CD14-positive monocyte (primary cell): Measurements from ENCODE around the gene PDE4D. TPM values are rescaled to one million over a fixed set of nuclear protein-coding genes. Genes with fewer than 3 reads are reported as not detected.

Source experiments
- DNase-seq, 3 donors: peaks; one replicate each; pipeline ENCODE4 v3.0.0-alpha.2; 2011 to 2022
- H2AFZ ChIP-seq: 2 replicates; pipeline ENCODE4 v1.6.0; 2012; ENCODE audit warnings: mild to moderate bottlenecking, low read depth, low read length, inconsistent platforms; ENCODE audit not compliant: insufficient read depth, poor library complexity, severe bottlenecking
- H3K27ac ChIP-seq, 2 donors: 1 replicate in 1 of 2; 2 replicates in 1 of 2; pipeline ENCODE4 v1.5.1; 2012 to 2013; ENCODE audit warnings: low read length in 2 of 2, control low read depth in 1 of 2, inconsistent platforms in 1 of 2, low read depth in 1 of 2, mild to moderate bottlenecking in 1 of 2
- H3K27me3 ChIP-seq, 2 donors: one replicate each; pipeline versions ENCODE4 v1.6.0 to v1.6.1; 2011 to 2013; ENCODE audit warnings: low read length in 2 of 2; ENCODE audit not compliant: control insufficient read depth in 2 of 2, insufficient read depth in 2 of 2
- H3K36me3 ChIP-seq, 2 donors: replicated peaks in 1 of 2; 1 replicate in 1 of 2; 2 replicates in 1 of 2; pipeline versions ENCODE4 v1.5.1 to v1.6.1; 2012 to 2013; ENCODE audit warnings: low read length in 2 of 2, control low read depth in 1 of 2, inconsistent platforms in 1 of 2, mild to moderate bottlenecking in 1 of 2; ENCODE audit not compliant: insufficient read depth in 2 of 2, control insufficient read depth in 1 of 2
- H3K4me1 ChIP-seq, 2 donors: 1 replicate in 1 of 2; 2 replicates in 1 of 2; pipeline versions ENCODE4 v1.5.1 to v1.6.1; 2012 to 2013; ENCODE audit warnings: low read length in 2 of 2, control low read depth in 1 of 2, inconsistent platforms in 1 of 2, mild to moderate bottlenecking in 1 of 2, moderate library complexity in 1 of 2; ENCODE audit not compliant: insufficient read depth in 2 of 2, control insufficient read depth in 1 of 2
- H3K4me2 ChIP-seq: replicated peaks from 2 replicates; pipeline ENCODE3; 2012; ENCODE audit warnings: low read length, moderate library complexity, mild to moderate bottlenecking; ENCODE audit not compliant: poor library complexity, severe bottlenecking; ENCODE audit errors: extremely low read depth
- H3K4me3 ChIP-seq, 3 experiments: fragments of 200-600 bp in 1 of 3; sonication (generic) in 1 of 3; replicated peaks in 1 of 3; 1 replicate in 2 of 3; 2 replicates in 1 of 3; pipeline ENCODE4 v1.5.1; 2011 to 2013; ENCODE audit warnings: low read length in 3 of 3, mild to moderate bottlenecking in 3 of 3, control low read depth in 2 of 3, low read depth in 2 of 3, inconsistent platforms in 1 of 3, moderate library complexity in 1 of 3
- H3K79me2 ChIP-seq: 2 replicates; pipeline ENCODE4 v1.6.0; 2012; ENCODE audit warnings: mild to moderate bottlenecking, control low read depth, inconsistent platforms, low read length, moderate library complexity; ENCODE audit not compliant: insufficient read depth
- H3K9ac ChIP-seq: 2 replicates; pipeline ENCODE4 v1.6.0; 2017; ENCODE audit warnings: low read length, mild to moderate bottlenecking; ENCODE audit not compliant: insufficient read depth, poor library complexity, severe bottlenecking
- H3K9me3 ChIP-seq, 2 donors: replicated peaks in 1 of 2; 1 replicate in 1 of 2; 2 replicates in 1 of 2; pipeline versions ENCODE4 v1.5.1 to v1.6.1; 2012 to 2013; ENCODE audit warnings: low read length in 2 of 2, control low read depth in 1 of 2; ENCODE audit not compliant: control insufficient read depth in 1 of 2, insufficient read depth in 1 of 2
- H4K20me1 ChIP-seq: 2 replicates; pipeline ENCODE4 v1.6.0; 2012; ENCODE audit warnings: mild to moderate bottlenecking, low read length, control low read depth, moderate library complexity; ENCODE audit not compliant: insufficient read depth
- H3K27ac Mint-ChIP-seq, 7 donors: one replicate each; pipeline ENCODE4 v1.8.0; 2020; ENCODE audit warnings: mild to moderate bottlenecking in 7 of 7, mixed read lengths in 7 of 7, moderate library complexity in 6 of 7, inconsistent platforms in 2 of 7
- H3K27me3 Mint-ChIP-seq, 3 donors: one replicate each; pipeline ENCODE4 v1.8.0; 2021 to 2022; ENCODE audit warnings: low read depth in 3 of 3, mild to moderate bottlenecking in 3 of 3, mixed read lengths in 3 of 3, moderate library complexity in 3 of 3, inconsistent platforms in 1 of 3
- H3K36me3 Mint-ChIP-seq, 2 donors: one replicate each; pipeline ENCODE4 v1.8.0; 2020; ENCODE audit warnings: mixed read lengths in 2 of 2, inconsistent platforms in 1 of 2, mild to moderate bottlenecking in 1 of 2
- H3K4me1 Mint-ChIP-seq: one replicate; pipeline ENCODE4 v1.8.0; 2020; ENCODE audit warnings: mild to moderate bottlenecking, mixed read lengths
- H3K4me3 Mint-ChIP-seq, 2 donors: one replicate each; pipeline ENCODE4 v1.8.0; 2020; ENCODE audit warnings: mild to moderate bottlenecking in 2 of 2, mixed read lengths in 2 of 2, moderate library complexity in 1 of 2
- H3K9me3 Mint-ChIP-seq, 7 donors: one replicate each; pipeline ENCODE4 v1.8.0; 2020 to 2022; ENCODE audit warnings: mixed read lengths in 7 of 7, mild to moderate bottlenecking in 6 of 7, moderate library complexity in 6 of 7, inconsistent platforms in 2 of 7
- WGBS: methylation state at CpG from one replicate; pipeline ENCODE4 v1.1.5; 2013; ENCODE audit warnings: missing lambda C conversion rate; ENCODE audit not compliant: insufficient coverage; 5-methylcytosine and 5-hydroxymethylcytosine counted together
- intact Hi-C, 2 donors: fragments of 100-400 bp; cut with micrococcal nuclease; formaldehyde crosslinking; loops; one replicate each; pipeline versions ENCODE4 v1.15.0 to v1.15.1; 2023
- polyA plus RNA-seq, 3 donors: library from polyadenylated mRNA; depleted of rRNA in 1 of 3; unstranded in 2 of 3; stranded (reverse) in 1 of 3; fragments of 300-500 nt in 2 of 3; fragments of >200 nt in 1 of 3; fragmentation: Illumina TruSeq in 2 of 3; gene quantifications; 1 replicate in 2 of 3; 2 replicates in 1 of 3; pipeline ENCODE4 v1.2.3, GENCODE V29; 2012 to 2021
- TF ChIP-seq, protein P1 (sequence below): fragments of 200-600 bp; IDR thresholded peaks from one replicate; pipeline ENCODE4 v1.8.0; 2022; ENCODE audit warnings: antibody characterized with exemption, mild to moderate bottlenecking

PDE4D gene
- polyA plus RNA-seq, 3 donors, result 1.9 to 3.4 (median 2.8) TPM

DNA sequence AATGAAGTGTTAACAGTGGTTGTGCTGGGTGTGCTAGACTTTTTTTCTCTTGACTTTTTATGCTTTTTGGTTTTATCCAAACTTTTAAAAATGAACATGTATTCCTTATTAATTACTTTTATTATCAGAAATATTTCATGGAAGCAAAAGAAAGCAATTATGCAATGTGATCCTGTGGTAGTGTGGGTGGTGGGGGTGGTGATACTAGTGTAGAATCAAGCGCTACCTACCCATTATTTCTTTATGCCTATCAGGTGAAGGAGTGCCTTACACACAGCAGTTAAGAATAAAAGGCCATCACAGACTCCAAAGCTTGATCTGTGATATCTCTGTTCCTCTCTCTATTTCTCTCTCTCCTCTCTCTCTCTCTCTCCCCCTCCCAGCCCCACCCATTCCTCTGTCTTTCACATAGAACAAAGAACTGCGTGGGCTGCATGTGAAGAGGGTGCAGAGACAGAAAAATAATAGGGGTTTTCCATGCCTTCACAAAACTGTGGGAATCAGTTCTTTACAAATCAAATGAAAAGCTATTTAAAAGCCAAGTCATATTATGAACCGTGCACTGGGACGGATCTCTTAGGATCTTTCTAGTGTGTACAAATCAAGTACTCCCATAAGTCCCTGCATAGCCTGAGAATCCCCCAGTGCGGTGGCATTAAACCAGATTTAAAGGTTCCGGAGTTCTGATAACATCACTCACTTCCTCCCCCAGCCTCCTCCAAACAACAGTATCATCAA, 959.5 kb downstream of the PDE4D start:
- Histone ChIP-seq H3K9ac (no peak overlapping the region), H2AFZ (no peak overlapping the region), H3K36me3 (no peaks in the 10 kb centered on the region), H3K79me2 (no peaks in the 10 kb centered on the region), H3K4me1 (no peaks in the 10 kb centered on the region), H3K27me3 (no peaks in the 10 kb centered on the region), H3K4me3 (no peak overlapping the region), H3K9me3 (peaks cover 0 to 2% of the 10 kb centered on the region in 2 donors), H4K20me1 (no peaks in the 10 kb centered on the region), H3K4me2 (no peak overlapping the region), H3K27ac (no peak overlapping the region)
- Mint-ChIP-seq H3K9me3 (peaks cover 0 to 8% (median 3%) of the 10 kb centered on the region in 7 donors), H3K27me3 (peaks cover 0 to 5% (median 5%) of the 10 kb centered on the region in 3 donors), H3K36me3 (no peaks in the 10 kb centered on the region), H3K4me1 (no peaks in the 10 kb centered on the region), H3K27ac (no peak overlapping the region), H3K4me3 (no peak overlapping the region)
- 78% methylated on average over 4 of the region's 6 CpGs for WGBS
- intact Hi-C loops, result no loop called here
- TF ChIP-seq, protein P1, sequence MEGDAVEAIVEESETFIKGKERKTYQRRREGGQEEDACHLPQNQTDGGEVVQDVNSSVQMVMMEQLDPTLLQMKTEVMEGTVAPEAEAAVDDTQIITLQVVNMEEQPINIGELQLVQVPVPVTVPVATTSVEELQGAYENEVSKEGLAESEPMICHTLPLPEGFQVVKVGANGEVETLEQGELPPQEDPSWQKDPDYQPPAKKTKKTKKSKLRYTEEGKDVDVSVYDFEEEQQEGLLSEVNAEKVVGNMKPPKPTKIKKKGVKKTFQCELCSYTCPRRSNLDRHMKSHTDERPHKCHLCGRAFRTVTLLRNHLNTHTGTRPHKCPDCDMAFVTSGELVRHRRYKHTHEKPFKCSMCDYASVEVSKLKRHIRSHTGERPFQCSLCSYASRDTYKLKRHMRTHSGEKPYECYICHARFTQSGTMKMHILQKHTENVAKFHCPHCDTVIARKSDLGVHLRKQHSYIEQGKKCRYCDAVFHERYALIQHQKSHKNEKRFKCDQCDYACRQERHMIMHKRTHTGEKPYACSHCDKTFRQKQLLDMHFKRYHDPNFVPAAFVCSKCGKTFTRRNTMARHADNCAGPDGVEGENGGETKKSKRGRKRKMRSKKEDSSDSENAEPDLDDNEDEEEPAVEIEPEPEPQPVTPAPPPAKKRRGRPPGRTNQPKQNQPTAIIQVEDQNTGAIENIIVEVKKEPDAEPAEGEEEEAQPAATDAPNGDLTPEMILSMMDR, result no peak
- no peak for DNase-seq

DNA sequence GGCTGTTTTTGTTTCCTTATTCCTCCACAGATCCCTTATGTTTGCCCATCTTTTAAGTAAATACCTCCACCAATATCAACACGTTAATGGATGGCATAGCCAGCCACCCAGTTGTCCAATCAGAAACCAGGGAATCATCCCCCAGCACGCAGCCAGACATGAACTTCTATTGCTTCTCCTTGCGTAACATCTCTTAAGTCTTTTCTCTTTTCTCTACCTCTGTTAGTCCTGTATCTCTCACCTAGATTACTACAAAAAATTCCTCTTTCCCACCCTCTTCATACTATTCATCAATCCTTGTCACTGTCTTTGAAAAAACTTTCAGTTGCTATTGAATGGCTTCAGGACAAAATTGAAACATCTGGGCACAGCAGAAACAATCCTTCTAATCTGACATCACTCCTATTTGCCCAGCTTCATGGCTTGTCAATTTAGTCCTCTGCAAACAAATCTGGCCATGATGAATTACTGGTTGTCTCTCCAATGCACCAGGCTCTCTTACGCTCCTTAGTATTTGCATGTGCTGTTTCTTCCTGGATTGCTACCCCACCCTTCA, 961.4 kb downstream of the PDE4D start:
- intact Hi-C loops, result no loop called here
- H3K36me3 ChIP-seq, result no peaks in the 10 kb centered on the region
- H3K36me3 Mint-ChIP-seq, result no peaks in the 10 kb centered on the region
- WGBS, result 100% methylated on average over 3 of the region's 4 CpGs
- TF ChIP-seq, protein P1, result no peak
- no peak overlapping the region for H2AFZ ChIP-seq
- H4K20me1 ChIP-seq, result no peaks in the 10 kb centered on the region
- no peak overlapping the region for H3K4me3 Mint-ChIP-seq
- peaks cover 0 to 4% (median 2%) of the 10 kb centered on the region in 7 donors for H3K9me3 Mint-ChIP-seq
- no peak overlapping the region for H3K4me2 ChIP-seq
- no peak overlapping the region for H3K27ac Mint-ChIP-seq
- no peaks in the 10 kb centered on the region for H3K27me3 ChIP-seq
- H3K9me3 ChIP-seq, result no peaks in the 10 kb centered on the region
- no peak overlapping the region for H3K4me3 ChIP-seq
- peaks cover 4% of the 10 kb centered on the region in 2 donors for H3K4me1 ChIP-seq
- H3K4me1 Mint-ChIP-seq, result peaks cover 9% of the 10 kb centered on the region
- H3K79me2 ChIP-seq, result no peaks in the 10 kb centered on the region
- no peak for DNase-seq
- H3K27me3 Mint-ChIP-seq, result peaks cover 2 to 5% (median 3%) of the 10 kb centered on the region in 3 donors
- no peak overlapping the region for H3K9ac ChIP-seq
- H3K27ac ChIP-seq, result no peak overlapping the region
